DND-41 (cell line): ENCODE measurements around the gene PKD1L1.

Experiments
- ATAC-seq: fragments of 200-7000 bp; cut with Tn5 transposase; 3 replicates; pipeline ENCODE4 v1.9.1; 2021; ENCODE audit warnings: low read depth; ENCODE audit not compliant: insufficient read depth
- DNase-seq: peaks from one replicate; pipeline ENCODE4 v3.0.0-alpha.2; 2020
- H2AFZ ChIP-seq: 2 replicates; pipeline ENCODE4 v1.6.0; 2012; ENCODE audit warnings: low read depth, low read length
- H3K27ac ChIP-seq: 2 replicates; pipeline ENCODE4 v1.5.1; 2012; ENCODE audit warnings: low read length, inconsistent platforms
- H3K27me3 ChIP-seq: fragments of 200-600 bp; sonication (generic); 2 replicates; pipeline ENCODE4 v1.6.0; 2012; ENCODE audit warnings: low read length, mild to moderate bottlenecking, inconsistent platforms; ENCODE audit not compliant: insufficient read depth, poor library complexity
- H3K36me3 ChIP-seq: 2 replicates; pipeline ENCODE4 v1.5.1; 2012; ENCODE audit warnings: low read length, inconsistent platforms; ENCODE audit not compliant: insufficient read depth
- H3K4me1 ChIP-seq: 2 replicates; pipeline ENCODE4 v1.5.1; 2012; ENCODE audit warnings: mild to moderate bottlenecking, low read length; ENCODE audit not compliant: insufficient read depth
- H3K4me2 ChIP-seq: 2 replicates; pipeline ENCODE4 v1.6.0; 2012; ENCODE audit warnings: mild to moderate bottlenecking, moderate library complexity, low read length, inconsistent platforms; ENCODE audit not compliant: insufficient read depth
- H3K4me3 ChIP-seq, 2 experiments: fragments of 200-600 bp in 1 of 2; shearing (Covaris generic) in 1 of 2; 2 replicates each; pipeline ENCODE4 v1.5.1; 2012 to 2016; ENCODE audit warnings: inconsistent platforms in 2 of 2, low read length in 2 of 2, mild to moderate bottlenecking in 2 of 2, low read depth in 1 of 2, moderate library complexity in 1 of 2
- H3K79me2 ChIP-seq: 2 replicates; pipeline ENCODE4 v1.6.0; 2012; ENCODE audit warnings: low read length, inconsistent platforms; ENCODE audit not compliant: insufficient read depth
- H3K9ac ChIP-seq: 2 replicates; pipeline ENCODE4 v1.6.0; 2012; ENCODE audit warnings: low read depth, mild to moderate bottlenecking, inconsistent platforms, low read length, moderate library complexity
- H3K9me3 ChIP-seq: 2 replicates; pipeline ENCODE4 v1.5.1; 2012; ENCODE audit warnings: low read length, moderate library complexity, mild to moderate bottlenecking, inconsistent platforms; ENCODE audit not compliant: insufficient read depth, severe bottlenecking
- H4K20me1 ChIP-seq: 2 replicates; pipeline ENCODE4 v1.6.0; 2012; ENCODE audit warnings: low read length; ENCODE audit not compliant: insufficient read depth
- CTCF ChIP-seq: IDR thresholded peaks from 2 replicates; pipeline ENCODE4 v1.5.1; 2012; ENCODE audit warnings: borderline replicate concordance, low read length, moderate library complexity, mild to moderate bottlenecking; ENCODE audit not compliant: poor library complexity, severe bottlenecking; ENCODE audit errors: extremely low read depth
- EZH2 ChIP-seq: IDR thresholded peaks from 3 replicates; pipeline ENCODE4 v1.6.1; 2012; ENCODE audit warnings: borderline replicate concordance, low read depth, mild to moderate bottlenecking, moderate library complexity, low read length, inconsistent platforms; ENCODE audit not compliant: severe bottlenecking

The PKD1L1 gene

GRCh38 chr7:47973739-47974138 is 25.5 kb upstream of the PKD1L1 start:
- H3K36me3 ChIP-seq, result peaks cover 30% of the 10 kb centered on the region; the same call in 1 of the 2 replicates
- H3K4me1 ChIP-seq, result peaks cover 7% of the 10 kb centered on the region; the same call in 1 of the 2 replicates
- no peak overlapping the region for H3K27ac ChIP-seq
- no peak overlapping the region for H2AFZ ChIP-seq
- ATAC-seq (no peak), DNase-seq (no peak)
- no peak overlapping the region for H3K4me2 ChIP-seq
- no peaks in the 10 kb centered on the region for H4K20me1 ChIP-seq
- no peak for TF ChIP-seq CTCF
- TF ChIP-seq EZH2, result no peak
- no peak overlapping the region for H3K4me3 ChIP-seq
- H3K9ac ChIP-seq, result no peak overlapping the region
- no peaks in the 10 kb centered on the region for H3K9me3 ChIP-seq
- H3K79me2 ChIP-seq, result peaks cover 5% of the 10 kb centered on the region; the same call in 1 of the 2 replicates
- no peaks in the 10 kb centered on the region for H3K27me3 ChIP-seq

GRCh38 chr7:47970761-47971160 is 22.5 kb upstream of the PKD1L1 start:
- Histone ChIP-seq H3K4me3 (no peak overlapping the region), H3K9me3 (no peaks in the 10 kb centered on the region), H3K79me2 (no peaks in the 10 kb centered on the region), H3K4me1 (no peaks in the 10 kb centered on the region), H2AFZ (no peak overlapping the region), H3K27ac (no peak overlapping the region), H3K27me3 (no peaks in the 10 kb centered on the region), H3K9ac (no peak overlapping the region), H3K36me3 (peaks cover 28% of the 10 kb centered on the region), H3K4me2 (no peak overlapping the region), H4K20me1 (0 out of 2 replicates have a peak, but pooled peaks cover 2% of the 10 kb centered on the region)
- no peak for DNase-seq
- no peak for ATAC-seq
- TF ChIP-seq CTCF (no peak), EZH2 (no peak)

GRCh38 chr7:47968847-47969774 is 20.8 kb upstream of the PKD1L1 start:
- Histone ChIP-seq H3K79me2 (no peaks in the 10 kb centered on the region), H3K4me1 (no peaks in the 10 kb centered on the region), H2AFZ (no peak overlapping the region), H3K36me3 (peaks cover 35% of the 10 kb centered on the region), H3K9me3 (no peaks in the 10 kb centered on the region), H3K4me3 (no peak overlapping the region), H3K27me3 (no peaks in the 10 kb centered on the region), H4K20me1 (0 out of 2 replicates have a peak, but pooled peaks cover 4% of the 10 kb centered on the region), H3K4me2 (no peak overlapping the region), H3K9ac (no peak overlapping the region), H3K27ac (no peak overlapping the region)
- DNase-seq, result peak; percentile 59
- TF ChIP-seq CTCF (peak; percentile 76), EZH2 (no peak)
- ATAC-seq, result peak; percentile 87
